B cell (primary cell): Measurements from ENCODE around the gene COG5. TPM values are rescaled to one million over a fixed set of nuclear protein-coding genes. Genes with fewer than 3 reads are reported as not detected.
"Not testable (repeated sequence)": the region's sequence is repeated elsewhere in the genome, so short reads cannot be mapped to it uniquely, and the experiment has no call there.

Experiments used
- ATAC-seq: fragments of 200-7000 bp; cut with Tn5 transposase; one replicate; pipeline ENCODE4 v1.10.0; 2021; ENCODE audit warnings: low read depth, mild to moderate bottlenecking, moderate number of reproducible peaks, moderate library complexity
- CTCF ChIA-PET: fragments of 350-600 bp; sonication (Branson Sonifier 250); formaldehyde crosslinking; loops from one replicate; lab custom pipeline; 2021; ENCODE audit warnings: antibody characterized with exemption, inconsistent platforms; lab: Charles Lee
- POLR2A ChIA-PET: fragments of 350-600 bp; sonication (Branson Sonifier 250); formaldehyde crosslinking; loops from one replicate; lab custom pipeline; 2021; ENCODE audit warnings: antibody characterized with exemption; lab: Charles Lee
- DNase-seq: peaks from one replicate; pipeline ENCODE4 v3.0.0; 2013
- H2AFZ ChIP-seq: 2 replicates; pipeline ENCODE4 v1.6.1; 2012; ENCODE audit warnings: mild to moderate bottlenecking, low read depth, low read length; ENCODE audit not compliant: insufficient read depth, poor library complexity, severe bottlenecking
- H3K27ac ChIP-seq, 2 donors: 1 replicate in 1 of 2; 2 replicates in 1 of 2; pipeline ENCODE4 v1.5.1; 2012 to 2013; ENCODE audit warnings: low read length in 2 of 2, mild to moderate bottlenecking in 2 of 2, moderate library complexity in 1 of 2
- H3K27me3 ChIP-seq, 4 experiments: fragments of 200-600 bp in 1 of 4; sonication (generic) in 1 of 4; replicated peaks in 1 of 4; 1 replicate in 2 of 4; 2 replicates in 2 of 4; pipeline versions ENCODE4 v1.6.1 to v1.7.0; 2013 to 2016; ENCODE audit warnings: low read length in 3 of 4, mild to moderate bottlenecking in 2 of 4, mixed read lengths in 1 of 4, moderate library complexity in 1 of 4; ENCODE audit not compliant: insufficient read depth in 4 of 4, control insufficient read depth in 3 of 4; ENCODE audit errors: control extremely low read depth in 1 of 4
- H3K36me3 ChIP-seq, 2 experiments: replicated peaks in 1 of 2; 1 replicate in 1 of 2; 2 replicates in 1 of 2; pipeline versions ENCODE4 v1.6.1 to v1.7.1; 2013; ENCODE audit warnings: low read length in 1 of 2; ENCODE audit not compliant: insufficient read depth in 2 of 2, control insufficient read depth in 1 of 2; ENCODE audit errors: control extremely low read depth in 1 of 2, extremely low read depth in 1 of 2
- H3K4me1 ChIP-seq, 2 donors: fragments of 200-600 bp in 1 of 2; sonication (generic) in 1 of 2; 1 replicate in 1 of 2; 2 replicates in 1 of 2; pipeline versions ENCODE4 v1.5.1 to v1.6.1; 2013 to 2017; ENCODE audit warnings: low read length in 2 of 2; ENCODE audit not compliant: control insufficient read depth in 2 of 2, insufficient read depth in 2 of 2
- H3K4me2 ChIP-seq: replicated peaks from 2 replicates; pipeline ENCODE3; 2012; ENCODE audit warnings: mild to moderate bottlenecking, low read depth, low read length; ENCODE audit not compliant: poor library complexity, severe bottlenecking
- H3K4me3 ChIP-seq, 5 experiments: fragments of 200-600 bp in 1 of 5; sonication (generic) in 1 of 5; 1 replicate in 3 of 5; 2 replicates in 2 of 5; pipeline versions ENCODE4 v1.5.1 to v1.7.0; 2011 to 2016; ENCODE audit warnings: low read length in 4 of 5, mild to moderate bottlenecking in 4 of 5, low read depth in 2 of 5, control low read depth in 1 of 5, moderate library complexity in 1 of 5; ENCODE audit not compliant: insufficient read depth in 1 of 5; ENCODE audit errors: control extremely low read depth in 1 of 5, extremely low read depth in 1 of 5
- H3K79me2 ChIP-seq: fragments of 200-600 bp; sonication (generic); one replicate; pipeline ENCODE4 v1.6.0; 2016; ENCODE audit warnings: low read length; ENCODE audit not compliant: control insufficient read depth, insufficient read depth
- H3K9ac ChIP-seq: fragments of 200-600 bp; sonication (generic); 2 replicates; pipeline ENCODE4 v1.6.1; 2017; ENCODE audit warnings: mild to moderate bottlenecking, low read length, moderate library complexity
- H3K9me3 ChIP-seq, 3 donors: one replicate each; pipeline versions ENCODE4 v1.6.1 to v1.7.1; 2013; ENCODE audit warnings: low read length in 2 of 3; ENCODE audit not compliant: control insufficient read depth in 2 of 3, insufficient read depth in 1 of 3; ENCODE audit errors: control extremely low read depth in 1 of 3
- H4K20me1 ChIP-seq: 2 replicates; pipeline ENCODE4 v1.6.0; 2012; ENCODE audit warnings: mild to moderate bottlenecking, low read length; ENCODE audit not compliant: insufficient read depth, control insufficient read depth, poor library complexity, severe bottlenecking
- H3K27ac Mint-ChIP-seq: one replicate; pipeline ENCODE4 v1.8.0; 2021; ENCODE audit warnings: mixed read lengths
- H3K27me3 Mint-ChIP-seq: one replicate; pipeline ENCODE4 v1.8.0; 2021; ENCODE audit warnings: mixed read lengths
- H3K4me1 Mint-ChIP-seq: one replicate; pipeline ENCODE4 v1.8.0; 2021; ENCODE audit warnings: mixed read lengths
- H3K4me3 Mint-ChIP-seq: one replicate; pipeline ENCODE4 v1.8.0; 2021; ENCODE audit warnings: mixed read lengths
- H3K9me3 Mint-ChIP-seq: one replicate; pipeline ENCODE4 v1.8.0; 2022; ENCODE audit warnings: mixed read lengths; ENCODE audit not compliant: insufficient read depth
- EZH2 ChIP-seq: IDR thresholded peaks from 2 replicates; pipeline ENCODE4 v1.6.1; 2012; ENCODE audit warnings: borderline replicate concordance, low read depth, mild to moderate bottlenecking, moderate library complexity, low read length; ENCODE audit not compliant: insufficient read depth, poor library complexity, severe bottlenecking
- WGBS: methylation state at CpG from one replicate; pipeline ENCODE4 v1.1.5; 2013; ENCODE audit warnings: missing lambda C conversion rate; ENCODE audit not compliant: insufficient coverage; 5-methylcytosine and 5-hydroxymethylcytosine counted together
- intact Hi-C: fragments of 100-400 bp; cut with micrococcal nuclease; formaldehyde crosslinking; loops from one replicate; pipeline ENCODE4 v1.10.0; 2022
- polyA plus RNA-seq: library from polyadenylated mRNA; depleted of rRNA; stranded (reverse); fragments of >200 nt; gene quantifications from 2 replicates; pipeline ENCODE4 v1.2.3, GENCODE V29; 2012
- total RNA-seq, 2 donors: library from RNA; stranded (reverse); fragments of 120-200 nt in 1 of 2; gene quantifications; 1 replicate in 1 of 2; 2 replicates in 1 of 2; pipeline versions ENCODE4 v1.2.3 to v1.2.4, GENCODE V29; 2013 to 2022
- TF ChIP-seq, protein P1 (sequence below): fragments of 200-600 bp; IDR thresholded peaks from one replicate; pipeline ENCODE4 v1.8.0; 2022; ENCODE audit warnings: antibody characterized with exemption, mild to moderate bottlenecking

Gene COG5
- total and polyA plus RNA-seq, 2 donors (not counting 1 experiment from before 2014, with no cell fraction given), result 7.0 to 73.0 TPM

- H3K79me2 ChIP-seq, H3K4me2 ChIP-seq, H3K27ac Mint-ChIP-seq, H3K4me1 ChIP-seq, H3K9me3 Mint-ChIP-seq, POLR2A ChIA-PET, H3K27me3 ChIP-seq, DNase-seq, H3K36me3 ChIP-seq, H3K4me1 Mint-ChIP-seq, H3K4me3 Mint-ChIP-seq, H2AFZ ChIP-seq, H3K9ac ChIP-seq, H3K4me3 ChIP-seq, H4K20me1 ChIP-seq, ATAC-seq, H3K9me3 ChIP-seq, H3K27ac ChIP-seq, H3K27me3 Mint-ChIP-seq, intact Hi-C loops: not testable (repeated sequence)
- no CpG with 5 or more reads among the region's 3 CpGs for WGBS
- CTCF ChIA-PET, result interaction anchor here (1.8 kb wide), 1 partner anchor 8 kb away, joined by 7 read pairs; no protein-coding TSS in a partner anchor
Measured at GRCh38 chr7:107155726-107156125, 408.0 kb downstream of the COG5 start.

- intact Hi-C loops, result loop anchor here (5.0 kb wide), 1 partner anchor 493 kb away; the partner anchor contains the start of gene CCDC71L
- no peak overlapping the region for H3K27ac Mint-ChIP-seq
- Histone ChIP-seq H3K9me3 (no peaks in the 10 kb centered on the region), H3K27ac (no peak overlapping the region), H3K9ac (no peak overlapping the region), H2AFZ (no peak overlapping the region), H3K4me3 (no peak overlapping the region), H3K4me2 (no peak overlapping the region), H3K27me3 (no peaks in the 10 kb centered on the region), H4K20me1 (no peaks in the 10 kb centered on the region), H3K79me2 (no peaks in the 10 kb centered on the region), H3K4me1 (no peaks in the 10 kb centered on the region), H3K36me3 (no peaks in the 10 kb centered on the region)
- no peak for DNase-seq
- no peaks in the 10 kb centered on the region for H3K9me3 Mint-ChIP-seq
- no peaks in the 10 kb centered on the region for H3K27me3 Mint-ChIP-seq
- ChIA-PET POLR2A (no interaction called here), CTCF (no interaction called here)
- ATAC-seq, result no peak
- H3K4me1 Mint-ChIP-seq, result no peaks in the 10 kb centered on the region
- no peak overlapping the region for H3K4me3 Mint-ChIP-seq
- 92% methylated on average over 6 of the region's 6 CpGs for WGBS
- TF ChIP-seq, protein P1, sequence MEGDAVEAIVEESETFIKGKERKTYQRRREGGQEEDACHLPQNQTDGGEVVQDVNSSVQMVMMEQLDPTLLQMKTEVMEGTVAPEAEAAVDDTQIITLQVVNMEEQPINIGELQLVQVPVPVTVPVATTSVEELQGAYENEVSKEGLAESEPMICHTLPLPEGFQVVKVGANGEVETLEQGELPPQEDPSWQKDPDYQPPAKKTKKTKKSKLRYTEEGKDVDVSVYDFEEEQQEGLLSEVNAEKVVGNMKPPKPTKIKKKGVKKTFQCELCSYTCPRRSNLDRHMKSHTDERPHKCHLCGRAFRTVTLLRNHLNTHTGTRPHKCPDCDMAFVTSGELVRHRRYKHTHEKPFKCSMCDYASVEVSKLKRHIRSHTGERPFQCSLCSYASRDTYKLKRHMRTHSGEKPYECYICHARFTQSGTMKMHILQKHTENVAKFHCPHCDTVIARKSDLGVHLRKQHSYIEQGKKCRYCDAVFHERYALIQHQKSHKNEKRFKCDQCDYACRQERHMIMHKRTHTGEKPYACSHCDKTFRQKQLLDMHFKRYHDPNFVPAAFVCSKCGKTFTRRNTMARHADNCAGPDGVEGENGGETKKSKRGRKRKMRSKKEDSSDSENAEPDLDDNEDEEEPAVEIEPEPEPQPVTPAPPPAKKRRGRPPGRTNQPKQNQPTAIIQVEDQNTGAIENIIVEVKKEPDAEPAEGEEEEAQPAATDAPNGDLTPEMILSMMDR, result no peak
- TF ChIP-seq EZH2, result no peak
Measured at GRCh38 chr7:107154826-107155225, 408.9 kb downstream of the COG5 start.
